Kidney capillary endothelial cell (primary cell): ENCODE measurements around the gene XPOT.

ENCODE experiments used
- DNase-seq: peaks from one replicate; pipeline ENCODE4 v3.0.0-alpha.2; 2018; ENCODE audit warnings: low spot score

Gene XPOT

DNA sequence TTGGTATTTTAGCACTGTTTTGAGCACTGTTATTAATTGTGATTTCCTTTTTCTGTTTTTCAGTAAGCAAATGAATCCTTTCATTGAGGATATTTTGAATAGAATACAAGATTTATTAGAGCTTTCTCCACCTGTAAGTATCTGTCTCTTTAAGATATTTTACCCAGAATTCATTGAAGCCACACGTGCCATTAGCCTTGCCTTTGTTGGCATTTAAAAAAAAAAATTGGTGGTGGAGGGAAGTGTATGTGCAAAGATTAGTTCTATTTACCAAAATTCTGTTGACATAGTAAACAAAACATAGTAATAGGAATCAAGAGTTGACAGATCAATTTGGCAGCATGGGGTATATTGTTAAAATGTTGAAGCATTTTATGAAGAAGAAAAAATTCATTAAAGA, 23.8 kb downstream of the XPOT start:
- no peak for DNase-seq

GRCh38 chr12:64428956-64429355, 24.8 kb downstream of the XPOT start:
- DNase-seq: no peak

DNA sequence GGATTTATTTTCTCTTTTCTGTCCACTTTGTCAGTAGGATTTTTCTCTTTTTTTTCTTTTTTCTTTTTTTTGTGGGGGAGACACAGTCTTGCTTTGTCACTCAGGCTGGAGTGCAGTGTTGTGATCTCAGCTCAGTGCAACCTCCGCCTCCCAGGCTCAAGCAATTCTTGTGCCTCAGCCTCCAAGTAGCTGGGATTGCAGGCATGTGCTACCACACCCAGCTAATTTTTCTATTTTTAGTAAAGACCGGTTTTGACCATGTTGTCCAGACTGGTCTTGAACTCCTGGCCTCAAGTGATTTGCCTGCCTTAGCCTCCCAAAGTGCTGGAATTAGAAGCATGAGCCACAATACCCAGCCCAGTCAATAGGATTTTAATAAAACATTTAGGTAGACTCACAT, 26.7 kb downstream of the XPOT start:
- no peak for DNase-seq

DNA sequence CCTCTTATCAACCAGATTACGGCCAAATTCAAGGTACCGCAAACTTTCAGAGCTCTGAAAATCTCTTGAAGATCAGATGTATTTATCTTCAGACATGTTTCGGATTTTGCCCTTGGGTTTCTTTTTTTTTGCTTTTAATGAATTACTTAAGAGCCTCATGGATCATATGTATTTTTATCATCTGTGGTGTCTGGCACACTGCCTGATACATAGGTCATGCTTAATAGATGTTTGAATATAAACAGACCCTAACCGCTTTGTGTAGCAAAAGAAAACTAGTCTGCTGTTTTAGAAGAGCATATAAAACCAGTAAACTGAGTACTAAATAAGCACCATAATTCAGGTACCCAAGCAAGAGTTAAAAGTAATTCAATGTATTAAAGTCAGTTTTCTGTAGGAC, 27.6 kb downstream of the XPOT start:
- DNase-seq: no peak

DNA sequence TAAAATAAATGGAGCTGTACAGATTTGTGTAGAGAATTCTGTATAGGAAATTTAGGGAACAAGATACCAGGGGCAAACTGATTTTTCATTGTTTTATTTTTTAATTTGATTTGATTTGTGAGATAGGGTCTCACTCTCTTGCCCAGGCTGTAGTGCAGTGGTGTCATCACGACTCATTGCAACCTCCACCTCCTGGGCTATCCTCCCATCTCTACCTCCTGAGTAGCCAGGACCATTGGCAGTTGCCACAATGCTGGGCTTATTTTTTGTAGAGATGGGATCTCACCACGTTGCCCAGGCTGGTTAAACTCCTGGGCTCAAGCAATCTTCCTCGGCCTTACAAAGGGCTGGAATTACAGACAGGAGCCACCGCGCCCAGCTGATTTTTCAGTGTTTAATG, 29.7 kb downstream of the XPOT start:
- no peak for DNase-seq

DNA sequence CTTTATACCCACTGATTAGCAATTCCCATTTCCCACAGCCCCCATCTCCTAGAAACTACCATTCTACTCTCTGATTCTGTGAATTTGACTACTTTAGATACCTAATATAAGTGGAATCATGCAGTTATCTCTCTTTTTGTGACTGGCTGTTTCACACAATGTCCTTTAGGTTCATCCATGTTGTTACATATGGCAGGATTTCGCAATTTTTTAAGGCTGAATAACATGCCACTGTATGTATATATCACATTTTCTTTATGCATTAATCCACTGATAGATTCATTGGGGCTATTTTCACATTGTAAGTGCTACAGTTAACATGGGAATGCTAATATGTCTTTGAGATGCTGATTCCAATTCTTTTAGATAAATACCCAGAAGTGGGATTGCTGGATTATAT, 35.9 kb downstream of the XPOT start:
- DNase-seq: no peak

DNA sequence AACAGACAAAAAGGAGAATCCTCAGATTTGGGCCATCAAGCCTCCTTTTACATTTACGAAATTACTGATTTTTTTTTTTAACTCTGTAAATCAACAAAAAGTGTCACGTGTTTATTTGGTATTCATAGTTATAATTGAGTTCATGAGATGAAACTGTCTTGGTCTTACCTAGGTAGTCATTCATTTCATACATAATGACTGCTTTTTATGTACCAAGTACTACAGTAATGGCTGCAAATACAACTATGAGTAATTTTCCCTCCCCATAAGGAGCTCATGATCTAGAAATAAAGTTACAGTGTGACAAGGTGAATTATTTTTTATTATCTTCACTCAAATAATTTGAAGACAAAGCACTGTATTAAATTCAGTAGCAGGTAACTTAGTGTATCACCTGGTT, 41.3 kb downstream of the XPOT start:
- no peak for DNase-seq

DNA sequence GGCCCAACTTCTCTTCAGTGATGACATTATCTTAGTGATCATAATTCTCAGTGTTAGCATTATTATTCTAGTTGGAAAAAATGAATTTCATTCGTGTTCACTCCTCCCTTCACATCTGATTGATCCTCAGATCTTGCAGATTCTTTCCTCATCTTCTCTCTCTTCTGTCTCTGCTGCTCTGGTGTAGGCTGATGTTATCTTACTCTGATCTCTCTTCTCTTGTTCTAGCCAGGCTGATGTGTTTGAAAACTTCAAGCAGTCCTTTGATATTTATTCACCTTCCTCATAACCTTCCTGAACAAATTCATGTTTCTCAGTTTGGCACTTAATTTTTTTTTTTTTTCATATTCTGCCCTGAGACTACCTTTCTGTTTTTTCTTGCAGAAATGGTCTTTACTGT, 42.1 kb downstream of the XPOT start:
- DNase-seq: no peak

DNA sequence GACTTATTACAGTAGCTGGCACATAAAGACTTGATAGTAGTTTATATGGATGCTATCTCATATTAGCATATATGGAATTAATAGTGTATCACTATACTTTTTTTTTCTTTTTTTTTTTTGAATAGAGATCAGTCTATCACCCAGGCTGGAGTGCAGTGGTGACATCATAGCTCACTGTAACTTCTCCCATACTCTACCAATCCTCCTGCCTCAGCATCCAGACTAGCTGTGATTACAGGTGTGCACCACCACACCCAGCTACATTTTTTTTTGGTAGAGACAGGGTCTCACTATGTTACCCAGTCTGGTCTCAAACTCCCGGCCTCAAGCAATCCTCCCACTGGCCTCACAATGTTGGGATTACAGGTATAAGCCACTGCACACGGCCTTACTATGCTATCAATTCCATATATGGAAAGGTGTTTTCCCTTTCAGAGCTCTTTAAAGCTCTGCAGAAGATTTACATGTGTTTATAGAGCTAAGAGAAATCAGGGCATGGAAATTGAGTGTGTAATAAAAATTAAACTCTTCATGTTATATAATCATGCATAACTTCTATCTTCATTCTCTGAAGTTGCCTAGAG, 46.0 kb downstream of the XPOT start:
- no peak for DNase-seq

GRCh38 chr12:64450711-64451486, 46.7 kb downstream of the XPOT start:
- DNase-seq: no peak

GRCh38 chr12:64451687-64452558, 47.7 kb downstream of the XPOT start, which contains the start of gene TBK1:
TBK1 (plus strand) TSS chr12:64452120; CDS start chr12:64455871, 3,751 bp downstream.
- DNase-seq: peak; percentile 85

GRCh38 chr12:64452559-64453329, 48.6 kb downstream of the XPOT start:
- DNase-seq: peak; percentile 77

- DNase-seq: no peak
Measured at GRCh38 chr12:64455506-64455905, 51.3 kb downstream of the XPOT start.

DNA sequence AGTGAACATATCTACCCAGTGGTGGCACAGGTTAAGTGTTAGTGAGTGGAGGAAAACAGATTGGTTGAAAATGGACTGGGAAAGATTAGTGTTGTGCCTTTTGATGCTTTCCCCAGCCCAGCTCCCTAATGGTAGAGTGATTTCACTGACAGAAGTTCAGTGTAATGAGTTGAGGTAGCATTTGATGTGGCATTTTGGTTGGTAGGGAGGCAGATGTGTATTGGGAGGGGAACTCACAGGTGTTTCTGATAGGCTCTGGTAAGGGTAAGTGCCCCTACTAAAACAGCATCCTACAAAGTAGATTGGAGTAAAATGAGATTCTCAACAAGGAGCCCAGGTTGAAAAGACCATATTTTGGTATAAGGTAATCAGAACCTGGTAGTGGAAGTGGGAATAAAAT, 51.9 kb downstream of the XPOT start:
- no peak for DNase-seq

GRCh38 chr12:64457032-64457431, 52.8 kb downstream of the XPOT start:
- peak; percentile 63 for DNase-seq

GRCh38 chr12:64457466-64457865, 53.3 kb downstream of the XPOT start:
- DNase-seq: no peak

- DNase-seq: no peak
Measured at GRCh38 chr12:64457923-64458322, 53.7 kb downstream of the XPOT start.

DNA sequence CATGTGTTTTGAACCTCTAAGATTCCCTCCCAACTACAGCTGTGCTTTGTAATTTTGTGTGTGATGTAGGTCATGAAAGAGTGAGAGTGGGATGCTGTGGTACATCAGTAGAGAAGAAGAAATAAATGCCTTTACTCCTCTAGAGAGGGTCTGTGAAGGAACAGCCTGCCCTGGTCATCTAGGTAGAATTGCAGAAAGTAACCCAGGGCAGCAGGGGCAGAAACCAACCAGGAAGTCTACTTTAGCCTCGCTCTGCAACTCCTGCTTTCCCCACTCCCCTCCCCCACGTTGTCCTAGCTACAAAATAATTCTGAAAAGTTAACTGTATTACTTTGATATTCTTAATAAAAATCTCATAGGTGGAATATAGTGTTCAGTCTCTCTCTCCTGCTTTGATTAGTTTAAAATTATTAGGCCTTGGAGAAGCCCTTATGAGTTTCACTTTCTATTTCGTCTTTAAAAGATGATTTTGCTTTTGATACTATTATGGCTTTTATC, 55.3 kb downstream of the XPOT start:
- no peak for DNase-seq

DNA sequence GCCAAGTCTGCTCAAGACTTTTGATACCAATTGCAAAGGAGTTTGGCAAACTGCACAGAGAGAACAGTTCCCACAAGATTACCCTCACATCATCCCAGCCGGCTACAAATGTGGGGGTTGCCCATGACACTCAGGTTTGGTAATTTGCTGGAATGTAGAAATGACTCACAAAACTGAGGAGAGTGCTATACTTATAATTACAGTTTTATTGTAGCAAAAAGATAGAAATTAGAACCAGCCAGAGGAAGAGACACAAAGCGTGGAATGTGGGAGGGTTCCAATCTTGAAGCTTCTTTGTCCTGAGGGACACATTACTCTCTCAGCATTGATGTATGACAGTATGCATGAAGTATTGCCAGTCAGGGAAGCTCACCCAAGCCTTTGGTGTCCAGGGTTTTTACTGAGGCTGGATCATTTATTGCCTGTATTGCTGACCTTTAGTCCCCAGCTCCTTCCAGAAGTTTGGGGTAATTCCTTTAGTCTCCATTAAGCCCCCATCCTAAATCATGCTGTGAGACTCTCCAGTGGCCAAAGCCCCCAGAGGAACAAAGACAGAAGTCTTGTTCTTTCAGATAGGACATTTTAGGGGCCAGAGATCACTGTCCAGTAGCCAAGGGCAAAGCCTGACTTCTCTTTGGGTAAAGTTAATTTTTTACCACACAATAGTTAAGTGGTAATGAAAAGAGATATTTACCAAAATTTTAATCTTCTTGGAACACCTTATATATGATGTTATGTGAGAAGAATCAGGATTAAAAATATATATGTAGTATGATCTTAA, 57.6 kb downstream of the XPOT start:
- DNase-seq: no peak

- no peak for DNase-seq
Measured at GRCh38 chr12:64466178-64466577, 62.0 kb downstream of the XPOT start.

DNA sequence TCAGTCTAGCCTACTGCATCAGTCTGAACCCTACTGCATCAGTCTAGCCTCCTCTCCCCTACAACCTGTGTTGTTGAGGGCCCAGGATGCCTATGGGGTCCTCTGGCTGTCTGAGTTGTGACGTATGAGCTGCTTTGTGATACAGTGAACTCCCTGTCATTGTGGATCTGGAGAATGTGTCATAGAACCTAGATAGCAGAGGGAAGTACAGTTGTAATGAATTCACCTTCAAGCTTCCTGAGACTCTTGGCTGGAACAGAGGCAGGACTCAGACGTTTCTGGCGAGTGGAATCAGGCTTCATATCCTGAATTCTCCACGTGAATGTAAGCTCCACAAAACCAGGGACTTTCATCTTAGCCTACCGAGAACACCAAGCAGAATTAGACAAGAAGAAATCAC, 64.8 kb downstream of the XPOT start:
- DNase-seq: no peak
